Endothelial cell (in vitro differentiated cells): ENCODE measurements around the gene E2F8. TPM values are rescaled to one million over a fixed set of nuclear protein-coding genes. Genes with fewer than 3 reads are reported as not detected.

Source experiments
- DNase-seq: peaks from one replicate; pipeline ENCODE4 v3.0.0; 2021; ENCODE audit warnings: low spot score
- H3K27ac Mint-ChIP-seq: one replicate; pipeline ENCODE4 v1.8.0; 2021; ENCODE audit warnings: mixed read lengths, inconsistent platforms; ENCODE audit not compliant: unreplicated experiment
- H3K27me3 Mint-ChIP-seq: one replicate; pipeline ENCODE4 v1.8.0; 2021; ENCODE audit warnings: mild to moderate bottlenecking, moderate library complexity, mixed read lengths, inconsistent platforms; ENCODE audit not compliant: unreplicated experiment
- H3K36me3 Mint-ChIP-seq: one replicate; pipeline ENCODE4 v1.8.0; 2021; ENCODE audit warnings: mild to moderate bottlenecking, low read depth, mixed read lengths, inconsistent platforms; ENCODE audit not compliant: unreplicated experiment
- H3K4me1 Mint-ChIP-seq: one replicate; pipeline ENCODE4 v1.8.0; 2021; ENCODE audit warnings: mild to moderate bottlenecking, mixed read lengths, inconsistent platforms; ENCODE audit not compliant: unreplicated experiment
- H3K4me3 Mint-ChIP-seq: one replicate; pipeline ENCODE4 v1.8.0; 2021; ENCODE audit warnings: mild to moderate bottlenecking, mixed read lengths, inconsistent platforms; ENCODE audit not compliant: unreplicated experiment
- H3K9me3 Mint-ChIP-seq: one replicate; pipeline ENCODE4 v1.8.0; 2021; ENCODE audit warnings: mixed read lengths, inconsistent platforms; ENCODE audit not compliant: unreplicated experiment
- CTCF ChIP-seq: fragments of 200-600 bp; sonication (generic); IDR thresholded peaks from one replicate; pipeline ENCODE4 v1.5.0; 2021; ENCODE audit warnings: antibody characterized with exemption; ENCODE audit not compliant: unreplicated experiment
- total RNA-seq: library from RNA; stranded (reverse); fragmentation: NEBNext Ultra II Directional; extraction: Animal tissue kit (Norgen Biotek cat#: 25700); gene quantifications from one replicate; pipeline ENCODE4 v1.2.1, GENCODE V29; 2021; ENCODE audit not compliant: unreplicated experiment

E2F8 gene
- total RNA-seq, 1 donor from 2014 or later, result 0.92 TPM

GRCh38 chr11:19187833-19188258, 52.9 kb downstream of the E2F8 start:
- no peak overlapping the region for H3K4me3 Mint-ChIP-seq
- DNase-seq, result no peak
- no peak for TF ChIP-seq CTCF
- H3K27ac Mint-ChIP-seq, result no peak overlapping the region
- H3K27me3 Mint-ChIP-seq, result peaks cover 2% of the 10 kb centered on the region
- H3K4me1 Mint-ChIP-seq, result peaks cover 5% of the 10 kb centered on the region
- H3K9me3 Mint-ChIP-seq, result no peaks in the 10 kb centered on the region
- H3K36me3 Mint-ChIP-seq, result no peaks in the 10 kb centered on the region

DNA sequence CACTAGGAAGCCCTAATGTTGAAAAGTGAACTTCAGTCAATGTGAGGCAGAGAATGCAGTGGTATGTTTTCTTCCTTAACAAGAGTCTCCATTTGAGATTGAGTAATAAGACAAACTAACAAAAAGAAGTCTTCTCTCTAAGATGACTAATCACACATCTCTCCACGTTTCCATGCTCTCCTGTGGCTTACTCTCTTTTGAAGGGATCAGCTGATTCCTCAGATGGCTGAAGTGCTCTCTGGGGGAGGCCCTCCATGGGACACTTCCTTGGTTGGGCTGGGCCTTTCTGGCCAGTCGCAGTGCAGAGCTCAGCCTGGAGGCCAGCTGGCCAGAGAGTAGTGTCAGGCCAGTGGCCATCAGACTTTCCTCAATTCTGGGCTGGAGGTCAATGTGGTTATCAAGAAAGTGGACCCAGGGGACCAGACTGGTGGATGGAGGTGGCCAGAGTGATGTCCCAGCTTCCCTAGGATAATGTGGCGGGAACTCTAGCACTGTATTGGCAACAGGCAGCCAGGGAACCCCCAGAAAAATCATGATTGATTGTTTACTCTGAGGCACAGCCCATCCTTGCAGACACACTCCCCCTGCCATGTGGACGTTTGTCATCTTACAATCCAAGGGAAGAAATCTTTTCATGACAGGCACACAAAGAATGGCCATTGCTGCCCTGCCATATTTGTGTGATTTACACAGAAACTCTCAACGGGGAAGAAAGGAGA, 53.5 kb downstream of the E2F8 start:
- TF ChIP-seq CTCF, result no peak
- H3K4me1 Mint-ChIP-seq, result peaks cover 5% of the 10 kb centered on the region
- H3K27me3 Mint-ChIP-seq, result no peaks in the 10 kb centered on the region
- H3K27ac Mint-ChIP-seq, result peak overlapping the region; percentile 38
- H3K36me3 Mint-ChIP-seq, result no peaks in the 10 kb centered on the region
- no peaks in the 10 kb centered on the region for H3K9me3 Mint-ChIP-seq
- DNase-seq, result no peak
- no peak overlapping the region for H3K4me3 Mint-ChIP-seq

DNA sequence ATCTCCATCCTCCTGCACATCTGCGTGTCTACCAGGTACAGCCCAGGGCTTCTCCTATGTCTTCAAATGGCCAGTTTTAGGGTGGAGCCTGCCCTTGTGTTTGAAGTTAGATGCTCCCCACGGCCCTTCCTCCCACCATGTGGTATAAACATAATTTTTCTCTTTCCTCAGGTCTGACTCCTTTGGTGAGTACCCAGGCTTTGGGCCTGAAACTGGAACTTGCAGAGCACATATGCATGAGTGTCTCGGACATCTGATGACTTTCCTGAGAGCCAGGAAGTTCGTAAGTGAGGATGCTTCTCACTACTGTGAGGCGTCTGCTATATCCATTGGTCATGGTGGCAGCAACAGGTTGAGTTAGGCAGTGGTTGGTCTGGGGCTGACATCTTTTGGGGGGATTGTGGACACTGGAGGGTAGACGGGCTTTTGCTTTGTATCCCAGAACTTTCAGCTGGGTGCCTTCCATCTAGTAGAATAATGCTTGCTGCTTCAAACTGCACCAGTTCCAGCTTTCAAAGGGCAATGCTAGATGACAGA, 55.2 kb downstream of the E2F8 start:
- H3K4me1 Mint-ChIP-seq, result no peaks in the 10 kb centered on the region
- no peaks in the 10 kb centered on the region for H3K36me3 Mint-ChIP-seq
- no peaks in the 10 kb centered on the region for H3K27me3 Mint-ChIP-seq
- no peak overlapping the region for H3K4me3 Mint-ChIP-seq
- no peak for DNase-seq
- H3K9me3 Mint-ChIP-seq, result no peaks in the 10 kb centered on the region
- H3K27ac Mint-ChIP-seq, result no peak overlapping the region
- no peak for TF ChIP-seq CTCF

DNA sequence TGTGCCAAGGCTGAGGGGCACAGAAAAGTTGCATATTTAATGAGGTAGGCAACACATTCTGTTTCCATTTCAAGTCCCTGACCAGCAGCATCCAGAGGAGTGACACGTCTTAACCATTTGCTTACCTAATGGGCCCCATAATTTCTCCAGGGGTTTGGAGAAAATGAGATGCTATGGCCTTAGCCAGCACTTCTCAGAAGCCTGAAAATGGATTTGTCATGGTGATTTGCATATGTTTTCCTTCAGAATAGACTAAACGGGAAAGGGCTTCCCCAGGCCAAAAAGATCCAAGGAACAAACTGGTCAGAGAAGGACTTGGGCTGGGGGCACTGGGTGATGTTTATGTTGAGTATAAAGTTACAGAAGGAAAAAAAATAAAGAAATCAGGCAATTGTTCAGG, 55.7 kb downstream of the E2F8 start:
- TF ChIP-seq CTCF, result no peak
- DNase-seq, result no peak
- Mint-ChIP-seq H3K4me3 (no peak overlapping the region), H3K36me3 (no peaks in the 10 kb centered on the region), H3K27ac (no peak overlapping the region), H3K9me3 (no peaks in the 10 kb centered on the region), H3K27me3 (no peaks in the 10 kb centered on the region), H3K4me1 (no peaks in the 10 kb centered on the region)

DNA sequence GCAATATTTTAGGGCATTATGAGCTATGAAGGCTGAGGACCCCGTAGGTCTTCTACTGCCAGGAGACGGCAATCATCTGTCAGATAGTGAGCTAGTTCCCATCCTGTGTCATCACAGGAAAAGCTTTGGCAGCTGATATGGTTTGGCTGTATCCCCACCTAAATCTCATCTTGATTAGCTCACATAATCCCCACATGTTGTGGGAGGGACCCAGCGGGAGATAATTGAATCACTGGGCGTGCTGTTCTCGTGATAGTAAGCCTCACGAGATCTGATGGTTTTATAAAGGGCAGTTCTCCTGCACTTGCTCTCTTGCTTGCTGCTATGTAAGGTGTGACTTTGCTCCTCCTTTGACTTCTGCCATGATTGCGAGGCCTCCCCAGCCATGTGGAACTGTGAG, 57.1 kb downstream of the E2F8 start:
- Mint-ChIP-seq H3K27me3 (no peaks in the 10 kb centered on the region), H3K4me3 (no peak overlapping the region)
- TF ChIP-seq CTCF, result no peak

More for the DNA sequence above, 57.1 kb downstream of the E2F8 start:
- H3K36me3 Mint-ChIP-seq, result no peaks in the 10 kb centered on the region
- DNase-seq, result no peak
- no peak overlapping the region for H3K27ac Mint-ChIP-seq
- no peaks in the 10 kb centered on the region for H3K4me1 Mint-ChIP-seq
- no peaks in the 10 kb centered on the region for H3K9me3 Mint-ChIP-seq
